Hematopoietic multipotent progenitor cell treated with erythropoietin and hydrocortisone succinate and interleukin-3 and kit ligand, for 4 days (in vitro differentiated cells): Measurements from ENCODE around the gene SLC9C2.
A peak's percentile ranks its signal among the peaks of the same experiment; 100 is the strongest.
"Not testable (repeated sequence)": the region's sequence is repeated elsewhere in the genome, so short reads cannot be mapped to it uniquely, and the experiment has no call there.

Experiments
- DNase-seq: peaks from one replicate; pipeline ENCODE4 v3.0.0-alpha.2; 2015

SLC9C2 gene, protein sequence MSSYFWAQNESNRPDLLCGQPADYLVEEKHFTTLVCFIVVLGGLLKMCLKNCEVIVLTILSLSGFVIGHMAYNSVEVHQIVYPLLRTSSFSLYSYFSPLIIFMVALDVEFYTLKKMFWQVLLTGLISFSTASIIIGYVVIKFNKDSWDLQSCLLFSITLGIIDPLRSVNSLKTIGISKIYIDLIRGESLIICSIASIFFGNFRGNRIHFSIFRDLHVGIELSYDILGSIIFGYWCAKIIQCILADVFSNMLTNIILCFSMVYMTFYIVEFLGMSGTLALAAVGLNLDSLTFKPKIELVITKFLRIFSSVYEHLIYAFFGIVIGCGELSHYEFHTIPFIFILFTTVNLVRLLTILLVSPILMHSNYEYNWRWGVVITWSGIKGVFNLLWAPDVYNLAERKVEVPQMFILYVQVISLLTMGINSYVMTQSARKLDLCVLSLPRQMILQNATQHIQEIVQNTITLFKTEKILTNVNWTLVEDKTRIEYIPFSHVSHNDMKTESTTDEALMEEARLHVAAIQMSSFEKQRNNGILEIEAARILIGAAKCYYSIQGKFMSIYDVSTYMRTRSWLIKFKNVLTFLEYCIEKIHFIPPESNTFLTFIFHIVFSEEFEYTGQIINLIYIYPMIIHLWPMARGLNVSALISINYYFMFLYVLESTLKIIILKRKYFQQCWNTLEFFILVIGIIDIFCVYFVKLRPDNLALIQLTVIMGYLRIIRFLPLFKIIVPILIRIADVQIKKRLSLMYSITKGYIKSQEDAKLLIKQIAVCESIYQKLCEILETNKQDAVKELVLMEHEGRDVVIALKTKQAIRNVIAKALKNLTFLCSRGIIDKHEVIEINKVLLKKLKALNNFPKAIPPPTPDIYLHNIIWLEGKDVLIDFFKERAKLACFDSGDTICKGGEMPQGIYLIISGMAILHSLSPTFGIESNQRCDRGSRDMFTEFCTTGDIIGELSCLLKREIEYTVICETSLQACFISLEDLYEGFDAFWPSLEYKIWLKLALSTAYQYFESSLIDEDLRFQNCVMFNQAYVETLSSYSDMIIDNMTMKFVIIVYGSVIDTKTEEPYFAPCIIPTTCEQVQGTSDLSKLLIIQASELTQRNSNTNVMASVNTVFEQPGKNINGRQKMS

DNA sequence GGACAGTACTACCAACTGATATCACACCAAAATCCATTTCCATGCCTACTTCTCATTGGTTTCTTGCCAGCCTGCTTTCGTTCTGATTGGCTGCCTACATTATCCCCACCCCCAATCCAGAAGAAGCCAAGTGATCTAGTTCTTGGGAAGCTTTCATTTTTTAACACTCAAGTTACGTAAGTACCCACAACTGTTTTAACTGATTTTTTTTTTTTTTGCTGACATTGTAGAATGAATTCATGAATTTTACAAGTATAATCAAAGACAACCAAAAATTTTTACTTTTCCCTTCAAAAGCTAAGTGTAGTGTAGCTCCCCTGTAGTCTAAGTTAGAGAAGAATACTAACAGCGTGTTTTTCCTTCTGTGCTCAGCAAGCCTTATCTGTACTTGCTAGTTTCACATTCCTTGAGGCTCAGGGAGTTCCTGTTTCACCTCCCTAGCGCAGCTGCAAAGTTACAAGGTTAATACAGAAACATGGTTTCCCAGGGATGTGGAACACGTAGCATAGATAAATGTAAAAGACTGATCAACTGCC lies at the start of gene SLC9C2:
Gene SLC9C2 (minus strand): TSS at position 17 of the 536 bp plus-strand sequence. CDS start 1,296 bp downstream, outside the sequence.
- DNase-seq, result peak; percentile 33

DNA sequence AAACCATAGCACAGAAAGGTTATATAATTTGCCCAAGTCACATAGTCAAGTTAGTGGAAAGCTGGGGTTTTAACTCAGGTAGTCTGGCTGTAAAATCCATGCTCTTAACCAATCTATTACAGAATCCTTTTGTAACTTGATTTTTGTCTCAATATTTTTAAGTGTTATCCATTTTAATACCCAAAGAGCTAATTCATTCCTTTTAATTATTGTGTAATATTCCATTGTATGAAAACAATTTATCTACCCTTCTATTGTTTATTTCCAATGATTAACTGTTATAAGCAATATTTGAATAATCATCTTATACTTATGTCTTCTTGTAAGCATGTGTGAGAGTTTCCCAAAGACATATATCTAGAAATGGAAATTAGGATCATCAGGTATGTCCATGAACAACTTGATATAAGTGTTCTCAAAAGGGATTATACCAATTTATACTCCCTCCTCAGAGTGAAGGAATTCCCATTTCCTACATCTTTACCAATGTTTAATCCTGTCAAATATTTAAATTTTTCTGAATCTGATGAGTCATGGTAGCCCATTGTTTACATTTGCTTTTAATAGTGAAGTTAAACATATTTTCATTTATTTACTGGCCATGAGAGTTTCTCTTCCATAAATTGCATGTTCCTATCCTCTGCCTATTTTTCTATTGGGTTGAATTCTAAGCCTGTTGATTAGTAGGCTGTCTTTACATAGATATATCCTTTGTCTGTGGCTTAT lies 46.2 kb upstream of the SLC9C2 start:
- no peak for DNase-seq

DNA sequence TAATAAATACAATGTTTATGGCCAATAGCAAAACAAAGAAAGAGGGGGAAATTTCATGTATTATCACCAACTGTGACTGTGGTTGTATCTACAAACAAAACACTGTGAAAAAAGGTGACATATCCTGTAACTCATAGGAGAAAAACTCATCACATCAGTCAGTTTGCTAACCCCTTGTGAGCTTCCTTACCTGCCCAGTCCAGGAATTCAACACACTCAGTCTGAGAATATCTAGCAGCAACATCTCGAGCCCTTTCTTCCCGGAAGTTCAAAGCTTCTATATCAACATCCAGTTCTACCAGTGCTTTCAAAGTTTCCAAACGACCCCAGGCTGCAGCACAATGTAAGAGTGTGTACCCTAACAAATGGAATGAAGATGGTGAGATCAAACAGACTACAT lies 43.8 kb upstream of the SLC9C2 start:
- no peak for DNase-seq

DNA sequence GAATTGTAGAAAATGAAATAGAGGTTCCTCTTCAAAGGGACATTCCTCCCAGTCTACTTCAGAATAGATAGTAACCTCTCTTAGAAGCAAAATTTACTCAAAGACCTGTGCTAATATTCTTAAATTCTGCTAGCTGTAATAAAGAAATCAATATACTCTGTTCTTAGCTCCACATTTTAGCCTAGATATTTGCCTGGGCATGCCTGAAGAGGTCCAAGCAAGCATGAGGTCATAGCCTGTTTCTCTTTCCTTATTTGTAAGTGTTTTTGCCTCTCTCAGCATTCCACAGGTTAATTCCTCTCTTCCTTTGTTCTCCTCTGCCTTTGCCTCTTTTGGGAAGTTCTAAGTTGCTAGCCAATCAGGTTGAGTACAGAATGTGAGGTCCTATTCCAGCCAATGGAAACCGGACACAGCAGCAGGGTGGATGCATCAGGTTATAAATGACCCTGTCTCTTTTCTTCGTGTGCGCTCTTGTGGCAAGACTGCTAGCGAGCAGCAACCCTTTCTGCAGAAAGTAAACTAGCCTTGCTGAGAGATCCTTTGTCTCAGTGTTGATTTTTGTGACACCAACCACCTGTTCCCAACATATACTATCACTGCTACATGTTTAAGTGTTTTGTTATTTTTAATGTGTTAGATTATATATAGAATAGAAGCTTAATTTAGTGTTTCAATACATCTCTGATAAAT lies 39.7 kb upstream of the SLC9C2 start:
- DNase-seq, result not testable (repeated sequence)

DNA sequence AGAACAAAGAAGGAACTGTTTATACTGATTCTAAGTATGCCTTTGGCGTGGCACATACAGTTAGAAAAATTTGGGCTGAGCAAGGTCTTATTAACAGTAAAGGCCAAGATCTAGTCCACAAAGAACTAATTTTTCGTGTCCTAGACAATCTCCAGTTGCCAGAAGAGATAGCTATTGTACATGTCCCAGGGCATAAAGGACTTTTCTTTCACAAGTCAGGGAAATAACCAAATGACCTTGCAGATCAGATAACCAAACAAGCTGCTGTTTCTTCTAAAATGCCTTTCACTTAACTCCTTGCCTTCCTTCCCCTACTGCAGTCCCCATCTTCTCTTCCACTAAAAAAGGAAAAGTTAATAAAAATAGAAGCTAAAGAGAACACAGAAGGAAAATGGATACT lies 36.2 kb upstream of the SLC9C2 start:
- no peak for DNase-seq

DNA sequence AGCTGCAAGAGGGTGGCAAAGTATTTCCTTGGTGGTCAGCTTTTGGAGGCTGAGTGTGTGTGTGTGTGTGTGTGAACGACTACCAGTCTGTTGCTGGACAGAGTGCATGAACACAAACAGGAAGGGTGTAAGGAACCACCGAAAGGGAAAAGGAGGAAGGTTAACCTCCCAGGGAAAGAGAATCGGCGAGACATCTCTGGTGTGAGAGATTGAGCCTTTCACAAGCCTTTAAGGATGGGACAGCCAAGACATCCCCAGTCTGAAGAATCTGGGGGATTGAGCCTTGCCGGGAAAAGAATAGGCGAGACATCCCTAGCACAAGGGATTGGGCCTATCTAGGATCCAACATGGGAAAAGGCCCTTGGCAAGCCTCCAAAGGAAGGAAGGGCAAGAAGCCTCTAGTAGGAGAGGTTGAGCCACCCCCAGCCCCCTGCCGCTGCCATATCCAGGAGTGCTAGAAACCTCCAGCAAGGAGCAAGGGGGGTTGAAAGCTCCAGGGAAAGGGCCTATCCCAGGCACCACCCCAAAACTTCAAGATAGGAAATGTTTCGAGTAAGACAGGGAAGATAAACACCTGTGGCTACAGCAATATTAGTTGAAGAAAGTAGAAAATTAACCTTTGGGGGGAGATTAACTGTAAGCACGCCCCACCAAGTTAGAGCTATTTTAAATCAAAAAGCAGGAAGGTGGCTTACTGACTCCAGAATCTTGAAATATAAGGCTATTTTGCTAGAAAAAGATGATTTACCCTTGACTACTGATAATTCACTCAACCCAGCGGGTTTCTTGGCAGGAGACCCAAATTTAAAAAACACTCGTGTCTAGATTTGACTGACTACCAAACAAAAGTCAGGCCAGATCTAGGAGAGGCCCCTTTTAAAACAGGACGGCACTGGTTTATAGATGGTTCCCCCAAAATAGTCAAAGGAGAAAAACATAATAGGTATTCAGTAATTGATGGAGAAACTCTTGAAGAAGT lies 35.5 kb upstream of the SLC9C2 start:
- DNase-seq, result no peak

DNA sequence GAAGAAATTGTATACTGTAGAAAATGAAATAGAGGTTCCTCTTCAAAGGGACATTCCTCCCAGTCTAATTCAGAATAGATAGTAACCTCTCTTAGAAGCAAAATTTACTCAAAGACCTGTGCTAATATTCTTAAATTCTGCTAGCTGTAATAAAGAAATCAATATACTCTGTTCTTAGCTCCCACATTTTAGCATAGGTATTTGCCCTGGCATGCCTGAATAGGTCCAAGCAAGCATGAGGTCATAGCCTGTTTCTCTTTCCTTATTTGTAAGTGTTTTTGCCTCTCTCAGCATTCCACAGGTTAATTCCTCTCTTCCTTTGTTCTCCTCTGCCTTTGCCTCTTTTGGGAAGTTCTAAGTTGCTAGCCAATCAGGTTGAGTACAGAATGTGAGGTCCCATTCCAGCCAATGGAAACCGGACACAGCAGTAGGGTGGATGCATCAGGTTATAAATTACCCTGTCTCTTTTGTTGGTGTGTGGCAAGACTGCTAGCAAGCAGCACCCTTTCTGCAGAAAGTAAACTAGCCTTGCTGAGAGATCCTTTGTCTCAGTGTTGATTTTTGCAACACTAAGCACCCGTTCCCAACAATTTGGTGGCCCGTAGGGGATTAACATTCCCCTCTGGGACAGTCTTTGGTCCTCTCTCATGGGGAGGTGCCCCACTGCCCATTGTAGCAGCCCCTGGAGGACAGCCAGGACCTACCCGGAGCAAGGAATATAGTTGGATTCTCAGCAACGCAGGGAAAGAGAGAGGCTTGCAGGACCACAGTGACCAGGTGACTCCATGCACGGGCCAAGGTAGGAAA lies 34.6 kb upstream of the SLC9C2 start:
- DNase-seq, result not testable (repeated sequence)

DNA sequence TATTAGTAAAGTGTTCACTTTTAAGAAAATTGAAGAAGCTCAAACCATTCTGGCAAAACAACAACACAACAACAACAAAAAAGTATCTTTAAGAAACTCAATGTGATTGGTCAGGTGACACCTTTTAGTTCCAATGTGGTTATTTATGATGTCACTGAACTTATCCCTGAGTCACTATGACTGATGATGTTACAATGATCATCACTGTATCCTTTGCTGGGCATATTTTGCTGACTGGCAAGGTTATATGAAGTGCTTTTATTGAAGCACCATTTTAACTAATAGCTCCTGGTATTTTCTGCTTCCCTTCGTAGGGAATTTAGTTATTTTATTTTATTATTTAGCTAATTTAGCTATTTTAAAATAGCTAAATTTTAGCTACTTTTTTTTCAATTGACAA lies 32.2 kb upstream of the SLC9C2 start, which contains the start of gene TEX50:
Gene TEX50 (plus strand): TSS at position 223 of the 400 bp plus-strand sequence. CDS start 184 bp downstream, outside the sequence.
- no peak for DNase-seq

DNA sequence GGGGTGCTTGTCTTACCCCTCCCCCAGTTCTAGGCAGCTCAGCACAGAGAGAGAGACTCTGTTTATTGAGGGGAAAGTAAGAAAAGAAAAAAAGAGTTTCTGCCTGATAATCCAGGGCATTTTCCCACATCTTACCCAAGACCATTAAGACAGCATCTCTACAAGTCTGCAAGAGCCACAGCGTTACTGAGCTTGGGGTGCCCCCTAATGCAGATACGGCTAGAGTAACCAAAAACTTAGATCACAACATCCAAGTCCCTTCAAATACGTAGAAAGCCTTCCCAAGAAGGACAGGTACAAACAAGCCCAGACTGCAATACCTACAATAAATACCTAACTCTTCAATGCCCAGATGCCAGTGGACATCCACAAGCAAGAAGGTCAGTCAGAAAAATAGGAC lies 26.0 kb upstream of the SLC9C2 start:
- peak; percentile 10 for DNase-seq

DNA sequence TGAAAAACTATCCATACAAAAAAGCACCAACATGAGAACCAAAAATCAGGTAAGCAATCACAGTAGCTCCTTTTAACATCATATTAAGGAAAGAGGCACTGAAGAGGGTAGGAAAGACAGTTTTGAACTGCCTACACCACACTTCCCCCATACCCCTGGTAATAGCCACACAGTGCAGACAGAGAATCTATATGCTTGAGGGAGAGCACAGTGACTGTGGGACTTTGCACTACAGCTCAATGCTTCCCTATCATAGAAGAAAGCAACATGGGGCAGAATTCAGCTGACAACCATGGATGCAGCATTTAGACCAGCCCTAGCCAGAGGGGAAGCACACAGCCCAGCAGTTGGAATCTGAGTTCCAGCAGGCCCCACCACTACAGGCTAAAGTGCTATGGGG lies 24.4 kb upstream of the SLC9C2 start:
- no peak for DNase-seq

DNA sequence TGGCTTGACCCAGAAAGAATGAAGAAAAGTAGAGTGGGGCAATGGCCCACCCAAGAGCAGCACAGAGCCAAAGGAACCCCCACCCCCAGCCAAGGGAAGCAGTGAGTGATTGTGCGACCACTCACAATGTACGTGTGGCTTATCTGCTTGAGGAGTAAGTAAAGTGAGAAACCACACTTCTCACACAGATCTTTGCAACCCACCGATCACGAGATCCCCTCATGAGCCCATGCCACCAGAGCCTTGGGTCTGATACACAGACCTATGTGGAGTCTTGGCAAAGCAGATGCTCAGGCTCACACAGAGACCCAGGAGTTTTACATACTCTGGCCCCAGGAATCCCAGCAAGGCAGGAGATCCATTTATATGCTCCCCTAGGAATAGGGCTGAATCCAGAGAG lies 14.0 kb upstream of the SLC9C2 start:
- DNase-seq, result no peak

DNA sequence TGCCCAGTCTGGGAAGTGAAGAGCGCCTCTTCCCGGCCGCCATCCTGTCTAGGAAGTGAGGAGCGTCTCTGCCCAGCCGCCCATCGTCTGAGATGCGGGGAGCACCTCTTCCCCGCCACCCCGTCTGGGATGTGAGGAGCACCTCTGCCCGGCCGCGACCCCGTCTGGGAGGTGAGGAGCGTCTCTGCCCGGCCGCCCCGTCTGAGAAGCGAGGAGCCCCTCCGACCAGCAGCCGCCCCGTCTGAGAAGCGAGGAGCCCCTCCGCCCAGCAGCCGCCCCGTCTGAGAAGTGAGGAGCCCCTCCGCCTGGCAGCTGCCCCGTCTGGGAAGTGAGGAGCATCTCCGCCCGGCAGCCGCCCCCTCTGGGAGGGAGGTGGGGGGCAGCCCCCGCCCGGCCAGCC lies 10.2 kb upstream of the SLC9C2 start:
- DNase-seq, result not testable (repeated sequence)

DNA sequence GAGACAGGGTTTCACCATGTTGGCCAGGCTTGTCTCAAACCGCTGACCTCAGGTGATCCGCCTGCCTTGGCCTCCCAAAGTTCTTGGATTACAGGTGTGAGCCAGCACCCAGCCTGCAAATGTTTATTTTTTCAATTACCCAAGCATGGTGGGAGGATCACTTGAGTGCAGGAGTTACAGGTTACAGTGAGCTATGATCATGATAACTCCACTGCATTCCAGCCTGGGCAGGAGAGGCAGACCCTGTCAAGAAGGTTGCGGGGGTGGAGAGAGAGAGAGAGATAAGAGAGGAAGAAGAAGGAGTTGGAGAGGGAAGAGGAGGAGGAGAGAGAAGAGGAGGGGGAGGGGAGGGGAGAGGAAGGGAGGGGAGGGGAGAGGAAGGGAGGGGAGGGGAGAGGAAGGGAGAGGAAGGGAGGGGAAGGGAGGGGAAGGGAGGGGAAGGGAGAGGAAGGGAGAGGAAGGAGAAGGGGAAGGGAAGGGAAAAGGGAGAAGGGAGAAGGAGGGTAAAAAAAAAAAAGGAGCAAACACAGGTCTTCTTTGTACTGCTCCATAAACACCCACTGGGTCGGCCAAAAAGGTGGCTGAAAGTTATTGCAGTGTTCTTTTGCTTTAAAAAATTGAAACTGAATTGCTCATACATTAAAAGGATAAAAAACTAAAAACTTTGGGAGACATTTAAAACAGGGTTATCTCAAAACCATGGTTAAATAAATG lies 5.8 kb upstream of the SLC9C2 start:
- DNase-seq, result no peak

DNA sequence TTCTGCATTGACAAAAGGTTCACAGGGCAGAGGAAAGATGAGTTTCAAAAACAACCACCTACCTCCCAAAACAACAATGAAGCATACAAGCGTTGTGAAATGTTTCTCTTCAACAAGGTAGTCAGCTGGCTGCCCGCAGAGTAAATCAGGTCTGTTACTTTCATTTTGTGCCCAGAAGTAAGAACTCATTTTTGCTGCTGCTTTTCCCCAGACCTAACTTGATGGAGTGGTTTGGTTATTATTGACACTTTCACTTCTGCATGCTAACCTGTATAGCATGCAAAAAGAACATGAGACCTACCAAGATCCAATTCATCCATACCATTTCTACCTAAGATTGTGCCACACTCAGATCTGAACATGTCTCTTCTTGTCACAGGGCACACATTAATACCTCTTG lies 1.3 kb downstream of the SLC9C2 start:
- no peak for DNase-seq

DNA sequence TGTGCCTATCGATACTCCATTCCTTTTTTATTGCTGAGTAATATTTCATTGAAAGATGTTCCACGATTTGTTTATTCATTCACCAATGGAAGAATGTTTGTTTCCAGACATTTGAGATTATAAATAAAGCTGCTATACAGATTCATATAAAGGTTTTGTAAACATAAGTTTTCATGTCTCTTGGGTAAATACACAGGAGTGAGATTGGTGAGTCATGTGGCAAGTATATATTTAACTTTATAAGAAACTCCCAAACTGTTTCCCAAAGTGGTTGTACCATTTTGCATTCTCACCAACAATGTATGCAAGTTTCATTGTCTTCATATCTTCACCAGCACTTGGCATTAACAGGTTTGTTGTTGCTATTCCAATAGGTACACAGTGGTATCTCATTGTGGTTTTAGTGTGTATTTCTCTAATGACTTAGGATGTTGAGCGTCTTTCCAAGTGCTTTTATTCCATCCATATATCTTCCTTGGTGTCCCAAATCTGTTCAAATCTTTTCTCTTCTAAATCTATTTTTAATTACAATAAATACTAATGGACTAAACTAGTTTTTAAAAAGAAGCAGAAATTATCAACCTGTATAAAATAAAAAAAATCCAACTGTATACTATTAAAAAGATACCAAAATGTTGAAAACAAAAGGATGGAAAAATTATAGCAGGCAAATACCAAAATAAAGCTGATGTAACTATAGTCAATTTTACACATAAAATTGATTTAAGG lies 6.6 kb downstream of the SLC9C2 start:
- DNase-seq, result no peak

DNA sequence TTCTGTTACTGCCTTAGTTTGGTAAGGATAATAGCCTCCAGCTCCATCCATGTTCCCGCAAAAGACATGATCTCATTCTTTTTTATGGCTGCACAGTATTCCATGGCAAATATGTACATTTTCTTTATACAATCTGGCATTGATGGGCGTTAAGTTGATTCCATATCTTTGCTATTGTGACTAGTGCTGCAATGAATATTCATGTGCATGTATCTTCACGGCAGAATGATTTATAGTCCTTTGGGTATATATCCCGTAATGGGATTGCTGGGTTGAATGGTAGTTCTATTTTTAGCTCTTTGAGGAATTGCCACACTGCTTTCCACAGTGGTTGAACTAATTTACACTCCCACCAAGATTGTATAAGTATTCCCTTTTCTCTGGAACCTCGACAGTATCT lies 11.7 kb downstream of the SLC9C2 start:
- DNase-seq, result not testable (repeated sequence)

DNA sequence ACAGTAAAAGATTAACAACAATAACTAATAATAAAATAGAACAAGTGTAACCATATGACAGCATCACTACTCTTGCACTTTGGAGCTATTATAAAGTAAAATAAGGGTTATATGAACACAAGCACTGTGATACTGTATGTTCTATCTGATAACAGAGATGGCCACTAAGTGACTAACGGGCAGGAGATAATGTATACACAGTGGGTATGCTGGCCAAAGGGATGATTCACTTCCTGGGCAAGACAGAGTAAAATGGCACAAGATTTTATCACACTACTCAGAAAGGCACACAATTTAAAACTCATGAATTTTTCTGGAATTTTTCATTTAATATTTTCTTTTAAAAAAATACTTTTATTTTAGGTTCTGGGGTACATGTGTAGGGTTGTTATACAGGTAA lies 12.3 kb downstream of the SLC9C2 start:
- peak; percentile 76 for DNase-seq
